ENCODE data around the gene DNAJC21.

Gene DNAJC21

DNA sequence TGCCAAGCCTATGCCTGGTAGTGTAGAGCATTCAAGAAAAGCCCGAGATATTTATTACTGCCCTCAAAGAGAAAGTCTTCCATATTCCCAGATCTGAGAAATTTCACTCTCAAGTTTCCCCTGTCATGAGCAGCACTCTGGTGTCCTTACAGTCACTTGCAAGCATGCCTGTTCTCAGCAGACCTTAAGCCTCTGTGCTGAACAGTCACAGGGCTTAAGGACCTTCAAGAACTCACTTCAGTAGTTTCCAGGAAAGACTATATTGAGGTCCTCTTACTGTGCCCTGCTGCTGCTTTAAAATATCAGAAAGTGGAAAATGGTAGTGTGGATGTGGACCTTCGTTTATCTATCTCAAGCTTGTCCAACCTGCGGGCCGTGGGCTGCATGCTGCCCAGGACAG is 53.5 kb downstream of the DNAJC21 start:
- no peak for DNase-seq (ENCODE audit: low read depth)
- H3K4me3 ChIP-seq (ENCODE audit: control insufficient read depth, low read depth, low read length): no peak overlapping the region
- TF ChIP-seq, protein P1, sequence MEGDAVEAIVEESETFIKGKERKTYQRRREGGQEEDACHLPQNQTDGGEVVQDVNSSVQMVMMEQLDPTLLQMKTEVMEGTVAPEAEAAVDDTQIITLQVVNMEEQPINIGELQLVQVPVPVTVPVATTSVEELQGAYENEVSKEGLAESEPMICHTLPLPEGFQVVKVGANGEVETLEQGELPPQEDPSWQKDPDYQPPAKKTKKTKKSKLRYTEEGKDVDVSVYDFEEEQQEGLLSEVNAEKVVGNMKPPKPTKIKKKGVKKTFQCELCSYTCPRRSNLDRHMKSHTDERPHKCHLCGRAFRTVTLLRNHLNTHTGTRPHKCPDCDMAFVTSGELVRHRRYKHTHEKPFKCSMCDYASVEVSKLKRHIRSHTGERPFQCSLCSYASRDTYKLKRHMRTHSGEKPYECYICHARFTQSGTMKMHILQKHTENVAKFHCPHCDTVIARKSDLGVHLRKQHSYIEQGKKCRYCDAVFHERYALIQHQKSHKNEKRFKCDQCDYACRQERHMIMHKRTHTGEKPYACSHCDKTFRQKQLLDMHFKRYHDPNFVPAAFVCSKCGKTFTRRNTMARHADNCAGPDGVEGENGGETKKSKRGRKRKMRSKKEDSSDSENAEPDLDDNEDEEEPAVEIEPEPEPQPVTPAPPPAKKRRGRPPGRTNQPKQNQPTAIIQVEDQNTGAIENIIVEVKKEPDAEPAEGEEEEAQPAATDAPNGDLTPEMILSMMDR (IDR thresholded peaks at IDR 0.05; ENCODE audit: control insufficient read depth, insufficient read depth, low read depth, low read length, missing control alignments): no peak

DNA sequence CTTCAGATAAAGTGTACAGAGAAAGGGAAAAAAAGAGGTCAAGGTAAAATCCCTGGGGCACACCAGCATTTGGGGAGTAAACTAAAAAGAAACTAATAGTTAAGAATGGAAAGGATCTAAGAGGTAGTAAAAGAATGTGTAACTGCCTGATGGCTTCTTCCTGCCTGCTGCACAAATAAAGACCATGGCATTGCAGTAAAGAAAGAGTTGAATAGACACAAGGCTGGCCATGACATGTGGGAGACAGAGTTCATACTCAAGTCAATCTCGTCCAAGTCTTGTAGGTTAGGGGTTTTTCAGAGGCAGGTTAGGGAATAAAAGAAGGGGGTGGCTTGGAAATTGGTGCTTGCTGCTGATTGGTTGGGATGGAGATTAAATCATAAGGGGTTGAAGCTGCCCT is 57.6 kb downstream of the DNAJC21 start:
- TF ChIP-seq, protein P1 (IDR thresholded peaks at IDR 0.05; ENCODE audit: control insufficient read depth, insufficient read depth, low read depth, low read length, missing control alignments): no peak
- DNase-seq (ENCODE audit: low read depth): no peak
- H3K4me3 ChIP-seq (ENCODE audit: control insufficient read depth, low read depth, low read length): no peak overlapping the region

GRCh38 chr5:34991486-34992238 is 62.3 kb downstream of the DNAJC21 start:
- H3K4me3 ChIP-seq (ENCODE audit: control insufficient read depth, low read depth, low read length): no peak overlapping the region
- TF ChIP-seq, protein P1 (IDR thresholded peaks at IDR 0.05; ENCODE audit: control insufficient read depth, insufficient read depth, low read depth, low read length, missing control alignments): no peak
- no peak for DNase-seq (ENCODE audit: low read depth)

DNA sequence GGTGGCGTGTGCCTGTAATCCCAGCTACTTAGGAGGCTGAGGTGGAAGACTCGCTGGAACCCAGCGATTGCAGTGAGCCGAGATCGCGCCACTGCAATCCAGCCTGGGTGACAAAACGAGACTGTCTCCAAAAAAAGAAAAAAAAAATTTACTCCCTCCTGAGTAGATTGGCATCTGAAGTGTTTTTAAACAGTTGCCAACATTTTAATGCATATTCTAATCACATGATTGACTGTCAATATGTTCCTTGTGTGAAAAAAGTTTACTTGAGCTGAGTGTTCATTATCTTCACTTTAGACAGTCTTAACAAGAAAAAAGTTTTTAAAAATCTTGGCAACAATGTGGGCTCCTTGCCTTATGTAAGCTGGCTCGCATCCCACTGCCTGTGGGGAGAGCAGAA is 64.6 kb downstream of the DNAJC21 start:
- TF ChIP-seq, protein P1 (IDR thresholded peaks at IDR 0.05; ENCODE audit: control insufficient read depth, insufficient read depth, low read depth, low read length, missing control alignments): no peak
- DNase-seq (ENCODE audit: low read depth): no peak

GRCh38 chr5:34996261-34996660 is 66.9 kb downstream of the DNAJC21 start:
- DNase-seq (ENCODE audit: low read depth): no peak
- no peak overlapping the region for H3K4me3 ChIP-seq (ENCODE audit: control insufficient read depth, low read depth, low read length)
- TF ChIP-seq, protein P1 (IDR thresholded peaks at IDR 0.05; ENCODE audit: control insufficient read depth, insufficient read depth, low read depth, low read length, missing control alignments): no peak

More for the DNA sequence above, 64.6 kb downstream of the DNAJC21 start:
- H3K4me3 ChIP-seq (ENCODE audit: control insufficient read depth, low read depth, low read length): no peak overlapping the region

DNA sequence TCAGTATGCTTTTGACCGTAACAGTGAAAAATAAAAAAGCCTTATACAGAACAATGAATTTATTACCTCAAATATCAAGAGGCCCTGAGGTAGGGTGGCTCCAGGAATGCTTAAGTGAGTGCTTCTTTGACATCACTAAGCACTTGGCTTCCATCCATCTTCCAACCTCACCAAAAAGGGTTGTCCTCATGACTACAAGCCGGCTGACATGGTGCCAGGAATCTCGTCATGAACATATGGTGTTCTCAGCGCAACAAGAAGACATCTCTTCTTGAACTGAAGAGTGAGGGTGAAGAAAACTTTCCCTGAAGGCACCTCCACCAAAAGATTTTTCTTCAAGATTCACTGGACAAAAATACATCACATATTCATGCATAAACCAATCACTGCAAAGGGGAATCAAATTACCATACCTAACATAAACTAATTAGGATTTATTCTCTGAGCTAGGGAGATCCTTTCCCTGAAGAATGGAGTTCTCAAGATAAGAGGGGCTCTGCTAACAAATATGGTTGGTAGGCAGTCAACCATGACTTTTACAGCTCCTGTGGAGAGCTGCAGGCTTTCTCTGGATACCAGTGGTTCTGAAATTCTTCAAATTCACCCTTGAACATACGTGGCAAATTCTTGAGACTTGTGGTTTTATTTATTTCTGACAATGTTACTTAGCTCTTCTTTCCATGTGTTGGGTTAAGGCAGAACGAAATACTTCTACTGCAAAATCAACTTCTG is 68.9 kb downstream of the DNAJC21 start:
- TF ChIP-seq, protein P1 (IDR thresholded peaks at IDR 0.05; ENCODE audit: control insufficient read depth, insufficient read depth, low read depth, low read length, missing control alignments): no peak
- DNase-seq (ENCODE audit: low read depth): no peak
- no peak overlapping the region for H3K4me3 ChIP-seq (ENCODE audit: control insufficient read depth, low read depth, low read length)
